Erythroblast (primary cell): ENCODE data around the gene CLEC2L.

Experiments
- DNase-seq, 2 experiments: peaks; one replicate each; lab custom pipeline; 2025; lab: John Stamatoyannopoulos, UW
- GATA1 ChIP-seq: IDR thresholded peaks from 2 replicates; pipeline ENCODE4 v1.6.1; 2011; ENCODE audit warnings: low read depth, mild to moderate bottlenecking, control low read depth, low read length, moderate library complexity
- POLR2A ChIP-seq: IDR thresholded peaks from 2 replicates; pipeline ENCODE4 v1.6.1; 2011; ENCODE audit warnings: mild to moderate bottlenecking, low read length

CLEC2L gene

DNA sequence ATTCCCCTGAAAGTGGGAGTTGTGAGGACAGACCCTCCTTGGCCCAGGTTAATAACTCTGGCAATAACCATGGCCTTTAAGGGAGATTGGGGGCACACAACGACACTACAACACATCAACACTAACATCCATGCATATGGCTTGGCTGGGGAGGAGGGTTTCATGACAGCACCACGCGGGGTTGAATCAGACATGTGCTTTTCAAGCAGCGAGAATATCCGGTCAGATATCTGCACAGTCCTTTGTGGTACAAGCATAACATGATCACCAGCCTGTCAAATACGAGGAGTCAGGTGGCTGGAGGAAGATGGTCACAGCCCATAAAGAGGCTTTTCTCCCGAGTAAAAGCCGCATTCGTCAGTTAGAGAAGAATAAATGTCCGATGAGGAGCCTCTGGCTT is 27.0 kb upstream of the CLEC2L start:
- TF ChIP-seq GATA1 (no peak), POLR2A (no peak)
- no peak for DNase-seq

DNA sequence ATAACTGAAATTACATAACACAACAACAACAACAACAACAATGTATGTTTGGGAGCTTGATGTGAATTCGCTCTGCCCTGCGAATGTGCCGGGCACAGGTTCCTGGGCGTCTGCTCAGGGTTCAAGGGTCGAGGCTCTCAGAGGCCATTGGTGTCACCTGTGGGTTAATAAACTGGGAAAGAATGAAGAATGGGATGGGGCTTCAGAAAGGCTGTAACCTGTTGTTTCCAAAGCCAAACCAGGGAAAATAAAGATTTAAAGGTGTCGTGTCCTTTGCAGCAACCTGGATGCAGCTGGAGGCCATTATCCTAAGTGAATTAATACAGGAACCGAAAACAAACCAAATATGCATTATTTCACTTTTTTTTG is 22.7 kb upstream of the CLEC2L start:
- no peak for DNase-seq
- TF ChIP-seq GATA1 = no peak
- no peak for TF ChIP-seq POLR2A

GRCh38 chr7:139502226-139502625 is 21.3 kb upstream of the CLEC2L start:
- TF ChIP-seq POLR2A = no peak
- no peak for TF ChIP-seq GATA1

GRCh38 chr7:139505563-139505962 is 17.9 kb upstream of the CLEC2L start:
- DNase-seq = peak; percentile 24 to 32
- no peak for TF ChIP-seq GATA1
- no peak for TF ChIP-seq POLR2A

More at GRCh38 chr7:139502226-139502625, 21.3 kb upstream of the CLEC2L start:
- DNase-seq = no peak

- TF ChIP-seq GATA1 (no peak), POLR2A (no peak)
- DNase-seq = no peak
These were observed 13.9 kb upstream of the CLEC2L start for GRCh38 chr7:139509535-139509934.

DNA sequence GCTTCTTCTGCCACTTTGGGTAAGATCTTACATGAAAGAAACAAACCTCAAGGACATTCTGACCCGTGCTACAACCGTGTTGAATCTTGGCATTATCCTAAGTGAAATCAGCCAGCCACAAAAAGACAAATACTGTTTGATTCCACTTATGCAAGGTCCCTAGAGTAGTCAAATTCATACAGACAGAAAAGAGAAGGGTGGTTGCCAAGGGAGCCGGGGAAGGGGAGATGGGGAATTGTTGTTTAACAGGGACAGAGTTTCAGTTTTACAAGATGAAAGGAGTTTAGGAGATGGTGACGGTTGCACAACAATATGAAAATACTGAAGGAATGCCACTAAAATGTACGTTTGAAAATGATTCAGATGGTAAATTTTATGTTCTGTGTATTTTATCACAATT is 12.2 kb upstream of the CLEC2L start:
- no peak for DNase-seq
- TF ChIP-seq GATA1 (no peak), POLR2A (no peak)

- TF ChIP-seq GATA1 = no peak
- DNase-seq = no peak
These were observed 8.2 kb upstream of the CLEC2L start for GRCh38 chr7:139515266-139515665.

- no peak for TF ChIP-seq POLR2A
- TF ChIP-seq GATA1 = no peak
- DNase-seq = no peak
These were observed 2.0 kb upstream of the CLEC2L start for GRCh38 chr7:139521439-139521838.

DNA sequence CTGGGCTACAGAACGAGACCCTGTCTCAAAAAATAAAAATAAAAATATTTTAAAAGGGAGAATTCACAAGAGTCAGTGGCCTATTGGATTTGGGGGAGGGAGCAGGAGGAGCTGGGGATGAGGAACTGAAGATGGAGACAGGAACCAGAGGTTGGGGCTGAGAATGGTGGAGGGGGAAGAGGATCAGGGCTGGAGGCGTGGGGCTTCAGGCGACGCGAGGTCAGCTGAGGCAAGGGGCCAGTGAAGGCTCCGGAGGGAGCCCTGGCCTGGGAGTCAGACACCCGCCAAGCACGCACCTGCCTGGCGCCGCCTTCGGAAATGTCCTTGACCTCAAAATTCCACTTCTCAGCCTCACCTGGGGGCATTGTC is 671 bp upstream of the CLEC2L start:
- no peak for DNase-seq
- TF ChIP-seq POLR2A = no peak
- no peak for TF ChIP-seq GATA1

DNA sequence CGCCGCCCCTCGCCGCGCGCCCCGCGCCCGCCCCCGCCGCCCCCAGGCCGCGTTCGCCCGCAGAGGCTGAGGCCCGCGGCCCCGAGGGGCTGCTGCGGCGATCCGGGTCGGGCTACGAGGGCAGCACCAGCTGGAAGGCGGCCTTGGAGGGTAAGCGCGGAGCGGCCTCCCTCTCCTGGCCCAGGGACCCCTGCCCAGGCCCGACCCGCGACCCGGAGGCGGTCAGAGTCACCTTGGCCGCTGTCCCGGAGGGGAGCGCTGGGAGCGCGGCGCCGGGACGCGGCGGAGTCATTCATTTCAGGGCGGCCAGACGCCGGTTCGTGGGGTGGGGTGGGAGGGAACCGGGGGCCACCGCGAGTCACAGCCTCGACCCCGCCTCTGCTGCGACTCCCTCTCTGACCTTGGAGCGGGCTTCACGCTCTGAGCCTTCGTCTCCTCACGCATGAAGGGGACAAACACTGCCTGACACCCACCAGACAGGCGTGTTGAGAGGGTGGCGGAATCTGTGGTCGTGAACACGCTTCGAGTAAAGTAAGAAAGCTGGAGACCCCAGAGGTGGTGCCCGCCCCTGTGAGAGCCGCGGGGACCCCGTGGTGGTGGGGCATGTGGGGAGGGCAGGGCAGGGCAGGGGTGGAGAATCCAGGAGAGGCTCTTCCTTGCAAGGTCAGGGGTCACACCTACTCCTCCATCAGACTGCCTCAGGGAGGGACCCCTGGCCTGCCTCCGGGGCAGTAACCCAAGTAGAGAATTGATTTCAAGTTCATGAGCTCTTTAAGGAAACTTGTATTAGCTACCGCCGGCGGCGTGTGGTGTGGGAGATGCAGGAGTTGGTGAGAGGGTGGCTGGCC is 707 bp downstream of the CLEC2L start:
- DNase-seq = no peak
- TF ChIP-seq POLR2A = no peak
- TF ChIP-seq GATA1 = no peak

GRCh38 chr7:139525239-139525638 is 1.8 kb downstream of the CLEC2L start:
- no peak for TF ChIP-seq GATA1
- no peak for TF ChIP-seq POLR2A
- no peak for DNase-seq

GRCh38 chr7:139525750-139526149 is 2.3 kb downstream of the CLEC2L start:
- TF ChIP-seq GATA1 (no peak), POLR2A (no peak)
- no peak for DNase-seq

GRCh38 chr7:139526578-139527544 is 3.4 kb downstream of the CLEC2L start:
- TF ChIP-seq POLR2A (no peak), GATA1 (no peak)
- DNase-seq = no peak

DNA sequence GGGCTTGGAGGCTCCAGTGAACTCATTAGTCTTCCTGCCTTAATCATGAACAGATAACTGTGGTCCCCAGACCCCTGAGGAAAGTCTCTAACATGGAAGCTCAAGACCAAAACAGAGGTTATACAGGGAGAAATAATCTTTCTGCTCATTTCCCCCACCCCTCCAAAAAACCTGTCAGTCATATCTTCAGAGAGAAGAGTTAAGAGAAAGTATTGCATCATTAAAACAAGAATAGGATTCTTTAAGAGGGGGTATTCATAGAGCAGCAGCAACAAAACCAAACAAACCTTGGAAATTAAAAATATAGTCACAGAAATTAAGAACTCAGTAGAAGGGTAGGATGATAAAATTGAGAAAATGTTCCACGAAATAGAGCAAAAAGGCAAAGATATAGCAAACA is 7.6 kb downstream of the CLEC2L start:
- TF ChIP-seq GATA1 (no peak), POLR2A (no peak)
- DNase-seq = no peak

DNA sequence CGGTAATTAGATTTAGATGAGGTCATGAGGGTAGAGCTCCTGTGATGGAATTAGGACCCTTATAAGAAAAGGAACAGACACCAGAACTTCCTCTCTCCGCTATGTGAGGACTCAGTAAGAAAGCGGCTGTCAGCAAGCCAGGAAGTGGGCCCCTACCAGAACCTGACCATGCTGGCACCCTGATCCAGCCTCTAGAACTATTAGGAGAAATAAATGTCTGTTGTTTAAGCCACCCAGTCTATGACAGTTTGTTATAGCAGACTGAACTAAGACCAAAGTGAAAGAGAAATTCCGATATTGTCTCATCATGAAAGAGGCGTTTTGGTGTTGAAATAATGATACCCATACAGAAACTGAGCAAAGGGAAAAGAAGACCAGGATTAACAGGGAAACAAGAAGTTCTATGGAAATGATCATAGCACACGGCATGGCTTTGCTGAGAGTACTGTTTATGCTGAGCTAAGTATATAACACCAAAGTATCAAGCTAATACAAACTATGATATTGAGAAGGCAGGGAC is 9.2 kb downstream of the CLEC2L start:
- no peak for DNase-seq
- TF ChIP-seq GATA1 (no peak), POLR2A (no peak)
